Measurements from ENCODE around the gene INTS1. TPM values are rescaled to one million over a fixed set of nuclear protein-coding genes. Genes with fewer than 3 reads are reported as not detected.

Gene INTS1
- total RNA-seq, 2 donors from 2014 or later = 61.0 to 141 TPM

GRCh38 chr7:1424041-1424440 lies 80.1 kb downstream of the INTS1 start:
- Histone ChIP-seq H3K27ac (no peak overlapping the region), H3K9ac (ENCODE audit: low read depth in 2 of 2, low read length in 2 of 2) (no peak overlapping the region), H3K9me3 (no peaks in the 10 kb centered on the region), H3K4me1 (no peaks in the 10 kb centered on the region), H3K36me3 (no peaks in the 10 kb centered on the region), H3K4me3 (no peak overlapping the region), H3K27me3 (peaks cover 4% of the 10 kb centered on the region)
- TF ChIP-seq CTCF (IDR thresholded peaks at IDR 0.05) = no peak
- intact Hi-C loops (cut with DNase I) = no loop called here
- no peak for DNase-seq

GRCh38 chr7:1423264-1423811 lies 80.9 kb downstream of the INTS1 start:
- Histone ChIP-seq H3K27me3 (peaks cover 4% of the 10 kb centered on the region), H3K4me1 (no peaks in the 10 kb centered on the region), H3K4me3 (no peak overlapping the region), H3K27ac (no peak overlapping the region), H3K36me3 (no peaks in the 10 kb centered on the region), H3K9ac (ENCODE audit: low read depth in 2 of 2, low read length in 2 of 2) (no peak overlapping the region), H3K9me3 (no peaks in the 10 kb centered on the region)
- intact Hi-C loops (cut with DNase I) = no loop called here
- no peak for DNase-seq
- no peak for TF ChIP-seq CTCF (IDR thresholded peaks at IDR 0.05)

DNA sequence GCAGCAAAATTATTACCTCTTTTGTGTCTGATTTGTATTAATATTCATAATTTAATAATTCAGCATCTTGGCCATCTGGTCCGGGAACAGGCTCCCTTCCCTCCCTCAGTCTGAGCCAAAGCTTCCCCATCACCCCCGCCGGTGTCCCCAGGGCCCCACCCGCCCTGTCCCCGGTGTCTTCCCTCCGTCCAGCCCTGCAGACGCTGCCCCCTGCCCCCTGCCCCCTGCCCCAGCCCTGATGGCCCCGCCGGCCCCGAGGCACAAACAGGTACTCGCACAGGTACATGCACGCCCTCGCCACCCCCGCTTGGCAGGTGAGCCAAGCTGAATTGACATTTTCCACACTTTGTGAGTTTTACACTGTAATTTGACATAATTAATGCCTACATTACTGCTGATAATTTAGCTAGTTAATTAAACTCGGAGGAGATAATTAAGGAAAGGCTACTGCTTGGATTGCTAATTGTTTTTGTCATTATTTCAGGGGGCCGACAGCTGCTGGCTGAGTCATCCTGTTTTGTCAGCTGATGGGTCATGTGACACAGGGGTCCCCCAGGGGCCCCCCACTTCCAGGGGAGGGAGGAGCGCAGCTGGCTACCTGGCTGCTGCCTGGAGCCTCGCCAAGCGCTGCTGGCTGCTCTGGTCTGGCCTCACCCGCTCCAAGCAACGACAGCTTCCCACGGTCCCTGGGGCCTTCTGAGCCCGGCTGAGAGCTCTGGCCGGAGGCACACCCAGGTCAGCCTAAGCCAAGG lies 81.5 kb downstream of the INTS1 start:
- Histone ChIP-seq H3K9ac (ENCODE audit: low read depth in 2 of 2, low read length in 2 of 2) (no peak overlapping the region), H3K9me3 (no peaks in the 10 kb centered on the region), H3K4me1 (no peaks in the 10 kb centered on the region), H3K4me3 (no peak overlapping the region), H3K27me3 (peaks cover 4% of the 10 kb centered on the region), H3K36me3 (no peaks in the 10 kb centered on the region), H3K27ac (no peak overlapping the region)
- TF ChIP-seq CTCF (IDR thresholded peaks at IDR 0.05) = no peak
- intact Hi-C loops (cut with DNase I) = no loop called here
- no peak for DNase-seq

DNA sequence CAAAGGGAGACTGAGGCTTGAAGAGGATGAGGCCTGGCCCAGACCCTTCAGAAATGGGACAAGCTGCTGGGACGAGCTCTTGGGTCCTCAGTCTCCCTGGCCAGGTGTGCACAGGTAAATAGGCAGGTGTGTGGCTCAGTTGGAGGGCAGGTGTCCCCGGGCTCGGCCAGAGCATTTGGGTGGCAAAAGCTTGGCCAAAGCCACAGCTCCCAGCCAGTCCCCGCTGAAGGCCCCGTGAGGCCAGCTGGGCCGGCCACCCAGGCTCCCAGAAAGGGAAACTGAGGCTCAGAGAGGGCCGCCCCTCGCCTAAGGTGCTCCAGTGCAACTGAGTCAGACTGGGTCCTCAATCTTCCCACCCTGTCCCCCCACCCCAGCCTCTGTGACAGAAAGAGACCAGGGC lies 82.2 kb downstream of the INTS1 start:
- no peaks in the 10 kb centered on the region for H3K36me3 ChIP-seq

More for the DNA sequence above, 82.2 kb downstream of the INTS1 start:
- peaks cover 4% of the 10 kb centered on the region for H3K27me3 ChIP-seq
- H3K4me1 ChIP-seq = no peaks in the 10 kb centered on the region
- H3K4me3 ChIP-seq = no peak overlapping the region
- H3K9ac ChIP-seq (ENCODE audit: low read depth in 2 of 2, low read length in 2 of 2) = no peak overlapping the region
- no peak for DNase-seq
- H3K9me3 ChIP-seq = no peaks in the 10 kb centered on the region
- H3K27ac ChIP-seq = no peak overlapping the region
- TF ChIP-seq CTCF (IDR thresholded peaks at IDR 0.05) = no peak
- intact Hi-C loops (cut with DNase I) = no loop called here
